ENCODE measurements around the gene TMEM240. TPM values are rescaled to one million over a fixed set of nuclear protein-coding genes. Genes with fewer than 3 reads are reported as not detected.
"Not testable (repeated sequence)": the region's sequence is repeated elsewhere in the genome, so short reads cannot be mapped to it uniquely, and the experiment has no call there.

Gene TMEM240
- total and polyA plus RNA-seq, 9 of the 15 experiments (the other 6 are each of a cell fraction or from before 2014, with no cell fraction given): 0.24 to 2.0 (median 0.69) TPM; not detected in 5

GRCh38 chr1:1504777-1505365, 35.6 kb downstream of the TMEM240 start (continued):
- peak; percentile 67 to 80 (median 68) for TF ChIP-seq CTCF (IDR thresholded peaks at IDR 0.05 in 2 of 3, conservative IDR thresholded peaks at IDR 0.05 in 1 of 3; ENCODE audit: insufficient read depth in 2 of 3, low read depth in 1 of 3, low read length in 3 of 3)
- TF ChIP-seq NRF1 (conservative IDR thresholded peaks at IDR 0.05 in 1 of 2, IDR thresholded peaks at IDR 0.05 in 1 of 2): peak in 1 of 2 experiments; percentile 24; a peak in 1 of 4 replicates
- TF ChIP-seq DACH1 (IDR thresholded peaks at IDR 0.05; ENCODE audit: partially characterized antibody): peak; percentile 78
- TF ChIP-seq ZFX (CRISPR knock-in tag; IDR thresholded peaks at IDR 0.05): peak; percentile 84
- peak; percentile 18; the same call in 1 of the 2 replicates for TF ChIP-seq CBFA2T3 (IDR thresholded peaks at IDR 0.05)
- 0 out of 2 replicates have a peak, but pooled peaks have one; percentile 10 for TF ChIP-seq NCOR1 (IDR thresholded peaks at IDR 0.05)
- peak; percentile 24 for TF ChIP-seq ESRRA (IDR thresholded peaks at IDR 0.05; ENCODE audit: borderline replicate concordance, low read depth)
- 0 out of 2 replicates have a peak, but pooled peaks have one; percentile 55 for TF ChIP-seq HMGXB4 (CRISPR knock-in tag; IDR thresholded peaks at IDR 0.05)
- TF ChIP-seq SMARCA4 (IDR thresholded peaks at IDR 0.05): peak; percentile 45
- peak; percentile 56; the same call in 1 of the 2 replicates for TF ChIP-seq EP400 (IDR thresholded peaks at IDR 0.05)
- TF ChIP-seq ARID1B (IDR thresholded peaks at IDR 0.05): peak; percentile 51; the same call in 1 of the 2 replicates
- TF ChIP-seq NR2C2 (CRISPR knock-in tag; IDR thresholded peaks at IDR 0.05): peak; percentile 46; the same call in 1 of the 2 replicates
- not testable (repeated sequence) for TF ChIP-seq NR2C2 (tag; IDR thresholded peaks at IDR 0.05)
- peak; percentile 55; the same call in 1 of the 2 replicates for TF ChIP-seq ZFP91 (CRISPR knock-in tag; IDR thresholded peaks at IDR 0.05)
- TF ChIP-seq THAP12 (CRISPR knock-in tag; IDR thresholded peaks at IDR 0.05): 0 out of 2 replicates have a peak, but pooled peaks have one; percentile 36
